NT2/D1 (cell line): ENCODE results near the gene TSPAN12.

ENCODE experiments used
- YY1 ChIP-seq: IDR thresholded peaks from 2 replicates; pipeline ENCODE4 v1.6.1; 2011; ENCODE audit not compliant: insufficient read length, insufficient read depth
- ZNF274 ChIP-seq: IDR thresholded peaks from 2 replicates; pipeline ENCODE4 v1.6.1; 2011; ENCODE audit warnings: mild to moderate bottlenecking, low read depth, low read length

DNA sequence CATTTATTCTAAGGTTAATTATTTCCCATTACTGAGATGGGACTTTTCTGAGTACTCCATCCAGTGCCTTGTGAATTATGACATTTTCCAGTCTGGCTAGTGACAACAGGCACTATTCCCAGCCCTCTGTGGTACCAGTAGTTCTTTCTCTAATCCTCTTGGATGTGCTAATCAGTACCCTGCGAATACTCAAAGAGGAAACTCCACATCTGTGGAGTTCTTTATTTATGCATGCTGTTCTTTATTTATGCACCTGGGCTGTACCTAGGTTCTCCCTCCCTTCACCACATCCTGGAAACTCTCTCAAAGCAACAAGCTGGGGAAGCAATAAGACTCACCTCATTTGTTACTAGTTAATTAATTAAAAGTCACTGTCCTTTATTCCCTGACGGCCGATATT, 83.5 kb downstream of the TSPAN12 start:
- no peak for TF ChIP-seq YY1
- TF ChIP-seq ZNF274: no peak
